K562 (cell line): ENCODE results near the gene DOK1.

Source experiments
- CBFB ChIP-seq: sonication (generic); formaldehyde crosslinking; IDR thresholded peaks from 2 replicates; pipeline ENCODE4 v1.4.0; 2020; ENCODE audit warnings: mild to moderate bottlenecking, missing genetic modification reagents
- CBX8 ChIP-seq: fragments of 200-600 bp; sonication (generic); IDR thresholded peaks from 2 replicates; pipeline ENCODE4 v1.6.1; 2012; ENCODE audit warnings: borderline replicate concordance, mixed run types, low read depth, mild to moderate bottlenecking, moderate library complexity, mixed read lengths, low read length, control low read depth, inconsistent platforms; ENCODE audit not compliant: poor library complexity, severe bottlenecking; ENCODE audit errors: extremely low read depth
- CTCF ChIP-seq, 3 experiments: IDR thresholded peaks in 2 of 3; conservative IDR thresholded peaks in 1 of 3; 2 replicates each; pipeline ENCODE4 v1.5.1; 2011 to 2012; ENCODE audit warnings: low read length in 3 of 3, mild to moderate bottlenecking in 3 of 3, control low read depth in 2 of 3, improper control_type of control experiment in 1 of 3, inconsistent platforms in 1 of 3, low read depth in 1 of 3, mixed read lengths in 1 of 3, moderate library complexity in 1 of 3; ENCODE audit not compliant: insufficient read depth in 2 of 3
- EHMT2 ChIP-seq: fragments of 450-650 bp; IDR thresholded peaks from 2 replicates; pipeline ENCODE4 v1.6.1; 2018; ENCODE audit warnings: antibody characterized with exemption
- IRF2 ChIP-seq: sonication (generic); formaldehyde crosslinking; IDR thresholded peaks from 2 replicates; pipeline ENCODE4 v1.8.1; 2022; ENCODE audit warnings: mild to moderate bottlenecking, missing genetic modification reagents
- JUNB ChIP-seq: fragments of 450-650 bp; formaldehyde crosslinking; conservative IDR thresholded peaks from 2 replicates; pipeline ENCODE4 v1.4.0; 2020; ENCODE audit warnings: mild to moderate bottlenecking
- RAD21 ChIP-seq, 2 experiments: fragments of 250-450 bp in 1 of 2; fragments of 450-650 bp in 1 of 2; sonication (Bioruptor Pico) in 1 of 2; formaldehyde crosslinking in 1 of 2; IDR thresholded peaks in 1 of 2; conservative IDR thresholded peaks in 1 of 2; 2 replicates each; pipeline versions ENCODE4 v1.4.0 to v1.8.0; 2020 to 2022; ENCODE audit warnings: mild to moderate bottlenecking in 2 of 2, moderate library complexity in 1 of 2
- RBM25 ChIP-seq: fragments of 200-400 bp; formaldehyde crosslinking; IDR thresholded peaks from 2 replicates; pipeline ENCODE4 v1.6.1; 2018; ENCODE audit warnings: low read length, low read depth, moderate library complexity; ENCODE audit not compliant: severe bottlenecking
- TAF1 ChIP-seq: IDR thresholded peaks from 2 replicates; pipeline ENCODE4 v1.6.1; 2011; ENCODE audit warnings: mild to moderate bottlenecking, low read length, moderate library complexity; ENCODE audit not compliant: insufficient read depth, control insufficient read depth, severe bottlenecking; ENCODE audit errors: extremely low read depth
- TAF7 ChIP-seq: fragments of 450-650 bp; IDR thresholded peaks from 2 replicates; pipeline ENCODE4 v1.6.1; 2016; ENCODE audit warnings: missing genetic modification characterization, missing compliant biosample characterization
- ZNF274 ChIP-seq: IDR thresholded peaks from 2 replicates; pipeline ENCODE4 v1.6.1; 2011; ENCODE audit warnings: low read depth, mild to moderate bottlenecking, low read length, moderate library complexity, borderline replicate concordance
- ZNF785 ChIP-seq: fragments of 250-450 bp; sonication (Bioruptor Pico); IDR thresholded peaks from 2 replicates; pipeline ENCODE4 v1.4.0; 2020; ENCODE audit warnings: mild to moderate bottlenecking

- TF ChIP-seq TAF1 (no peak), ZNF274 (no peak), TAF7 (no peak), JUNB (CRISPR knock-in tag) (no peak), RBM25 (no peak), IRF2 (no peak), CTCF (IDR thresholded peaks at IDR 0.05 in 2 of 3, conservative IDR thresholded peaks at IDR 0.05 in 1 of 3; ENCODE audit: insufficient read depth in 2 of 3, low read depth in 1 of 3, low read length in 3 of 3) (no peak), ZNF785 (no peak), CBFB (CRISPR knock-in tag) (no peak), EHMT2 (no peak), RAD21 (CRISPR knock-in tag; conservative IDR thresholded peaks at IDR 0.05 in 1 of 2, IDR thresholded peaks at IDR 0.05 in 1 of 2) (no peak), CBX8 (no peak)
Measured at GRCh38 chr2:74597410-74597809, 42.9 kb downstream of the DOK1 start.
